GM12878 (cell line): ENCODE data around the gene UGT2A1. TPM values are rescaled to one million over a fixed set of nuclear protein-coding genes. Genes with fewer than 3 reads are reported as not detected.

Experiments
- ATAC-seq: fragments of 200-7000 bp; cut with Tn5 transposase; 3 replicates; pipeline ENCODE4 v1.9.1; 2020; ENCODE audit warnings: mild to moderate bottlenecking, moderate library complexity
- BruUV-seq: library from RNA; stranded (reverse); fragments of 400-500 nt; replicated peaks from 2 replicates; lab custom pipeline; 2021; lab: Mats Ljungman, UMichigan
- CTCF ChIA-PET: fragments of 300-600 bp; sonication (Branson Sonifier 250); formaldehyde crosslinking; extraction: SDS; loops from one replicate; lab custom pipeline; 2021; ENCODE audit warnings: inconsistent platforms; lab: Yijun Ruan, JAX
- POLR2A ChIA-PET: fragments of 350-600 bp; formaldehyde crosslinking; extraction: SDS; loops from one replicate; lab custom pipeline; 2021; ENCODE audit warnings: inconsistent platforms; lab: Charles Lee
- RAD21 ChIA-PET: fragments of 300-600 bp; sonication (Branson Sonifier 250); formaldehyde crosslinking; loops from one replicate; lab custom pipeline; 2023; ENCODE audit warnings: antibody characterized with exemption; ENCODE audit not compliant: unreplicated experiment; lab: Charles Lee
- SMC1A ChIA-PET: fragments of 300-600 bp; sonication (Branson Sonifier 250); formaldehyde crosslinking; loops from one replicate; lab custom pipeline; 2023; ENCODE audit not compliant: unreplicated experiment, uncharacterized antibody; lab: Charles Lee
- DNase-seq: peaks from one replicate; pipeline ENCODE4 v3.0.0-alpha.2; 2011; ENCODE audit warnings: low read depth, low spot score
- FAIRE-seq: peaks from 3 replicates; lab custom pipeline; 2011; peaks lifted over from hg19 to GRCh38; lab: Jason Lieb, UNC
- H2AFZ ChIP-seq: 2 replicates; pipeline ENCODE4 v1.6.0; 2011; ENCODE audit warnings: low read depth, low read length, control low read depth; ENCODE audit not compliant: control insufficient read depth
- H3K27ac ChIP-seq: 2 replicates; pipeline ENCODE4 v1.5.1; 2011; ENCODE audit warnings: control low read depth; ENCODE audit not compliant: control insufficient read depth, insufficient read depth
- H3K27me3 ChIP-seq, 2 experiments: replicated peaks in 1 of 2; 2 replicates each; pipeline versions ENCODE4 v1.6.0 to v1.6.1; 2011; ENCODE audit warnings: low read length in 1 of 2; ENCODE audit not compliant: control insufficient read depth in 2 of 2, insufficient read depth in 2 of 2
- H3K36me3 ChIP-seq, 2 experiments: 2 replicates each; pipeline ENCODE4 v1.5.1; 2011; ENCODE audit warnings: low read length in 1 of 2; ENCODE audit not compliant: control insufficient read depth in 2 of 2, insufficient read depth in 2 of 2
- H3K4me1 ChIP-seq: 2 replicates; pipeline ENCODE4 v1.6.1; 2011; ENCODE audit warnings: mild to moderate bottlenecking, low read length, moderate library complexity, mixed read lengths; ENCODE audit not compliant: control insufficient read depth, insufficient read depth
- H3K4me2 ChIP-seq: 2 replicates; pipeline ENCODE4 v1.6.0; 2011; ENCODE audit warnings: control low read depth; ENCODE audit not compliant: control insufficient read depth, insufficient read depth
- H3K4me3 ChIP-seq: fragments of 200-600 bp; sonication (generic); 2 replicates; pipeline ENCODE4 v1.5.1; 2016
- H3K79me2 ChIP-seq: 2 replicates; pipeline ENCODE4 v1.6.0; 2011; ENCODE audit warnings: low read length; ENCODE audit not compliant: control insufficient read depth, insufficient read depth
- H3K9ac ChIP-seq: 2 replicates; pipeline ENCODE4 v1.8.0; 2011; ENCODE audit warnings: low read length, control low read depth, mixed read lengths; ENCODE audit not compliant: control insufficient read depth, insufficient read depth
- H3K9me3 ChIP-seq: replicated peaks from 3 replicates; pipeline ENCODE4 v1.5.1; 2011; ENCODE audit warnings: mild to moderate bottlenecking, low read length; ENCODE audit not compliant: control insufficient read depth, insufficient read depth
- H4K20me1 ChIP-seq: 2 replicates; pipeline ENCODE4 v1.6.0; 2011; ENCODE audit not compliant: control insufficient read depth, insufficient read depth
- BACH1 ChIP-seq: fragments of 450-650 bp; IDR thresholded peaks from 2 replicates; pipeline ENCODE4 v1.6.1; 2017; ENCODE audit warnings: mild to moderate bottlenecking, borderline replicate concordance
- BCLAF1 ChIP-seq: fragments of 450-650 bp; IDR thresholded peaks from 2 replicates; pipeline ENCODE4 v1.6.1; 2017; ENCODE audit warnings: antibody characterized with exemption, mild to moderate bottlenecking, moderate library complexity
- CBX3 ChIP-seq: fragments of 200-600 bp; sonication (generic); IDR thresholded peaks from 2 replicates; pipeline ENCODE4 v1.6.1; 2016; ENCODE audit warnings: low read depth, borderline replicate concordance
- CBX5 ChIP-seq: sonication (generic); IDR thresholded peaks from 2 replicates; pipeline ENCODE4 v1.6.1; 2016; ENCODE audit warnings: low read depth, moderate library complexity, mild to moderate bottlenecking, inconsistent platforms
- CHD2 ChIP-seq: IDR thresholded peaks from 2 replicates; pipeline ENCODE4 v1.6.1; 2011; ENCODE audit warnings: low read depth, low read length, improper control_type of control experiment, borderline replicate concordance
- E2F8 ChIP-seq: fragments of 450-650 bp; IDR thresholded peaks from 2 replicates; pipeline ENCODE4 v1.6.1; 2018; ENCODE audit warnings: mild to moderate bottlenecking, low read depth, moderate library complexity; ENCODE audit not compliant: partially characterized antibody
- IRF5 ChIP-seq: fragments of 450-650 bp; IDR thresholded peaks from 2 replicates; pipeline ENCODE4 v1.6.1; 2017; ENCODE audit warnings: borderline replicate concordance
- KDM1A ChIP-seq: fragments of 200-600 bp; sonication (generic); IDR thresholded peaks from 2 replicates; pipeline ENCODE4 v1.6.1; 2016; ENCODE audit warnings: borderline replicate concordance
- MEF2A ChIP-seq: IDR thresholded peaks from 2 replicates; pipeline ENCODE4 v1.6.1; 2011; ENCODE audit warnings: low read depth, mild to moderate bottlenecking, low read length, moderate library complexity; ENCODE audit not compliant: insufficient read depth
- MYB ChIP-seq: fragments of 150-350 bp; IDR thresholded peaks from 2 replicates; pipeline ENCODE4 v1.6.1; 2014; ENCODE audit warnings: mild to moderate bottlenecking, low read depth, low read length, borderline replicate concordance
- NR2C2 ChIP-seq: IDR thresholded peaks from 2 replicates; pipeline ENCODE4 v1.6.1; 2011; ENCODE audit warnings: borderline replicate concordance, low read depth; ENCODE audit not compliant: control insufficient read depth, insufficient read length
- RELA ChIP-seq: fragments of 450-650 bp; IDR thresholded peaks from 2 replicates; pipeline ENCODE4 v1.8.0; 2014; ENCODE audit warnings: borderline replicate concordance; ENCODE audit not compliant: partially characterized antibody
- SIN3A ChIP-seq: IDR thresholded peaks from 2 replicates; pipeline ENCODE4 v1.6.1; 2012; ENCODE audit warnings: low read depth, low read length, improper control_type of control experiment
- SIX5 ChIP-seq: IDR thresholded peaks from 2 replicates; pipeline ENCODE4 v1.6.1; 2011; ENCODE audit warnings: mild to moderate bottlenecking, low read depth, low read length, moderate library complexity; ENCODE audit not compliant: severe bottlenecking
- SMAD5 ChIP-seq: IDR thresholded peaks from 2 replicates; pipeline ENCODE4 v1.6.1; 2016; ENCODE audit warnings: antibody characterized with exemption, low read depth
- TBL1XR1 ChIP-seq: IDR thresholded peaks from 2 replicates; pipeline ENCODE4 v1.6.1; 2012; ENCODE audit warnings: low read depth, low read length, improper control_type of control experiment
- ZNF24 ChIP-seq: fragments of 450-650 bp; IDR thresholded peaks from 2 replicates; pipeline ENCODE4 v1.6.1; 2017; ENCODE audit warnings: antibody characterized with exemption, mild to moderate bottlenecking
- ZZZ3 ChIP-seq: IDR thresholded peaks from 2 replicates; pipeline ENCODE4 v1.6.1; 2011; ENCODE audit warnings: low read depth; ENCODE audit not compliant: control insufficient read depth, insufficient read length
- WGBS: methylation state at CpG from one replicate; pipeline ENCODE4 v1.1.6; 2016; ENCODE audit warnings: low lambda C conversion rate; ENCODE audit not compliant: insufficient replicate concordance, insufficient coverage; ENCODE audit errors: missing lambda C conversion rate; 5-methylcytosine and 5-hydroxymethylcytosine counted together
- in situ Hi-C: fragments of 300-500 bp; cut with MboI; formaldehyde crosslinking; loops from 9 replicates; pipeline ENCODE4 v1.14.3; 2018; ENCODE audit warnings: mixed read lengths
- intact Hi-C: fragments of 100-400 bp; cut with micrococcal nuclease; formaldehyde crosslinking; loops from one replicate; pipeline ENCODE4 v1.14.2; 2022; ENCODE audit not compliant: unreplicated experiment
- polyA plus RNA-seq, 11 experiments: library from polyadenylated mRNA; depleted of rRNA in 4 of 11; unstranded in 6 of 11; stranded (reverse) in 5 of 11; fragments of >200 nt; fragmentation: Nextera tagmentation in 4 of 11; fragmentation: Illumina TruSeq in 1 of 11; extraction: Ambion mirVana in 4 of 11; extraction: Trizol in 1 of 11; gene quantifications; 1 replicate in 1 of 11; 2 replicates in 10 of 11; pipeline versions ENCODE4 v1.2.1 to v1.2.3, GENCODE V29; 2011 to 2016; ENCODE audit warnings: inconsistent platforms in 2 of 11, missing spikeins in 2 of 11, low read depth in 1 of 11
- total RNA-seq, 4 experiments: library from RNA; depleted of rRNA in 3 of 4; stranded (reverse); fragments of >200 nt in 3 of 4; fragmentation: Illumina TruSeq in 1 of 4; extraction: Trizol in 1 of 4; gene quantifications; 2 replicates each; pipeline versions ENCODE4 v1.2.1 to v1.2.3, GENCODE V29; 2013 to 2021

UGT2A1 gene
- total and polyA plus RNA-seq, 10 of the 15 experiments (the other 5 are each of a cell fraction or from before 2014, with no cell fraction given) = 0.04 to 0.50 (median 0.08) TPM; not detected in 5

- POLR2A ChIA-PET = no interaction called here
- Histone ChIP-seq H3K27me3 (no peaks in the 10 kb centered on the region), H4K20me1 (no peaks in the 10 kb centered on the region), H2AFZ (no peak overlapping the region), H3K9ac (no peak overlapping the region), H3K9me3 (no peaks in the 10 kb centered on the region), H3K79me2 (no peaks in the 10 kb centered on the region), H3K4me2 (no peak overlapping the region), H3K27ac (no peak overlapping the region), H3K4me1 (no peaks in the 10 kb centered on the region), H3K36me3 (no peaks in the 10 kb centered on the region), H3K4me3 (no peak overlapping the region)
- no TSS peak for BruUV-seq
- RAD21 ChIA-PET = no interaction called here
- 46% methylated on average over 2 of the region's 2 CpGs for WGBS
- no peak for DNase-seq
- CTCF ChIA-PET = no interaction called here
- no peak for ATAC-seq
- no peak for FAIRE-seq
- SMC1A ChIA-PET = no interaction called here
- intact Hi-C loops = no loop called here
- in situ Hi-C loops = no loop called here
- TF ChIP-seq SIX5 (no peak), E2F8 (no peak), BCLAF1 (no peak), IRF5 (no peak), ZNF24 (no peak), SMAD5 (no peak), CHD2 (no peak), CBX3 (no peak), RELA (no peak), KDM1A (no peak), BACH1 (no peak), MYB (no peak), NR2C2 (no peak), MEF2A (no peak), TBL1XR1 (no peak), ZZZ3 (no peak), SIN3A (no peak), CBX5 (no peak)
Measured at GRCh38 chr4:69649629-69650028, 3.4 kb downstream of the UGT2A1 start.
